ENCODE measurements around the gene MAX.

- TF ChIP-seq CTCF (IDR thresholded peaks at IDR 0.05) (no peak), POLR2AphosphoS5 (IDR thresholded peaks at IDR 0.05; ENCODE audit: low read depth, low read length) (no peak), TCF7L2 (IDR thresholded peaks at IDR 0.05; ENCODE audit: low read depth, low read length) (no peak), SIN3A (IDR thresholded peaks at IDR 0.05; ENCODE audit: borderline replicate concordance, insufficient read depth, low read depth, low read length) (no peak), REST (IDR thresholded peaks at IDR 0.05; ENCODE audit: insufficient read depth in 1 of 2, low read depth in 2 of 2, low read length in 1 of 2) (no peak)
Observed at GRCh38 chr14:65070471-65070976, 31.8 kb downstream of the MAX start.
